G401 (cell line): Measurements from ENCODE around the gene KIF17. TPM values are rescaled to one million over a fixed set of nuclear protein-coding genes. Genes with fewer than 3 reads are reported as not detected.
"Not testable (repeated sequence)": the region's sequence is repeated elsewhere in the genome, so short reads cannot be mapped to it uniquely, and the experiment has no call there.

Source experiments
- DNase-seq: peaks from one replicate; pipeline ENCODE4 v3.0.0-alpha.2; 2015; ENCODE audit warnings: low spot score
- in situ Hi-C: cut with HindIII; loops from 2 replicates; pipeline ENCODE4 v1.10.0; 2016; ENCODE audit warnings: low sequenced_read_pairs, mixed read lengths
- total RNA-seq: library from RNA; depleted of rRNA; stranded (reverse); fragments of >200 nt; shearing (Covaris generic); gene quantifications from 2 replicates; pipeline ENCODE4 v1.2.3, GENCODE V29; 2014

KIF17 gene
- total RNA-seq, 1 experiment from 2014 or later, result 1.4 TPM

DNA sequence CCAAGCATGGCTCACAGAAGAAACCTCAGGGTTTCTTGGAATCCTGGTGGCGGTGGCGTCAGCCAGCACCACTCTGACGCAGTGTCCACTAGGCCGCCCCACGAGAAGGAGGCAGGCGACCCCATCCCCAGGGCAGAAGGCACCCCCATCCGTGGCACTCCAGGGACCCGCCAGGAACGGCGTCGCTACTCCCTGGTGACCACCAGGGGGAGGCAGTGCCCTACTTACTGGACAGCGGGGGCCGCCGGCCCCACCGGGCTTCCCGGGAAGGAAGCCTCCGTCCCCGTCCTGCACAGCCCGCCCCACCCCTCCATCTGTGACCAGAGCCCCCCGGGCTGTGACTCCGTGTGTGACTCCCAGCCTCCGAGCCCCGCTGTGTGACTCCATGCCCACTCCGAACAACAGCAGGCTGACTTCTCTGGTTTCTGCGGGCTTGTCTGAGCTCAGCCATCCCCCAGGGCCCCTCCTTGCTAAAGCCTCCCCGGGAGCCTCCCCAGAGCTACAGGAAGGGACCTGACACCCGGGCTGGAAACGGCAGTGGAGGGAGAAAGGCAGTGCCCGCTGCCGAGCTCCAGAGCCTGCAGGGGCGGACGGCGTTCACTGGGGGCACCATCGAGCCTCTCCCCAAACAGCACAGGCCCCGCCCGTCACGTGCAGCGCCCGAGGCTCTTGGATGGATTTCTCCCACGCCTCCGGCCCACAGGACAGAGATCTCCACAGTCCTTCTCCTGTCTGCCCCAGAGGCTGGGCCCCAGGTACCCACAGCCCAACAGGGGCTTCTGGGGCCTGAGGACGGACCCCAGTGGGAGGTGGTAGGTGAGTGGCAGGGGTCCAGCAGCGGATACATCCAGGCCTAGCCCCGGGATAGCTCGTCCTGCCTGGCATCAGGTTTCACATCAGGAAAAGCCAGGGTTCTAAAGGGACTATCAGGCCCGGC lies 21.1 kb downstream of the KIF17 start:
- DNase-seq, result peak; percentile 81
- in situ Hi-C loops, result no loop called here

DNA sequence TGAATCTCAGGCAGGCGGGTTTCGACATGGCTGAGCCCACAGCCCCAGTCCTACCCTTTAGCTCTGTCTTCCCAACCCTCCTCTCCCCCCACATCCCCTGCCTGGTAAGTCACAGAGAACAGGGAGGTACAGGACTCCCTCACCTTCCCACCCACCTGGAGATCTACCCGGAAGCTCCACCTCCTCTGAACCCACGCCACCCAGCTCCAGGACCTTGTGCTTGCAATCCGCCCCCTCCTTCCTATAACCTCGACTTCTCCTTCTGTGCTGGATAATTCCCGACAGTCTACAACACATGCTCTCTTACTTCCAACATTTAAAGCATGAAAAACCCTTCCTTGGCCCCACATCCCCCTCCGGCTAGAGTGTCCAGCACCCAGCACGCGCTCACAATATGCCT lies 22.3 kb downstream of the KIF17 start:
- DNase-seq, result no peak
- in situ Hi-C loops, result no loop called here

DNA sequence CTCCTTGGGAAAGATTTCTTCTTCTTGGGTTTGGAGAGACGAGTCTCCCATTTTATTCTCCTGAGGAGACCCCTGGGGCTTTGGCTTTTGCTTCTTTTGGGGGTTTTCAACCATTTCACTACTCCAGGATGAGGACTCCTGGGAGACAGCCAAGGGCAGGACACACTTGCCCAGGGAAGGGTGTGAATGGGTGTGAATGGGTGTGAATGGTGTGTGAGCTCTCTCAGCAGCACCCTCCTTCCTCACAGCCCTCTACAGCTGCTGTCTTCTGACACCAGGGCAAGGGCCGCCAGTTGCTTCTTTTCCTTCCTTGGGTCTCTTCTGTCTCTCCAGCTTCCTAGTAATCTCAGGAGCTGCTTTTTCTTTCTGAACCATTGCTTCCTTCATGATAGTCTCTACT lies 24.2 kb downstream of the KIF17 start:
- no peak for DNase-seq
- in situ Hi-C loops, result no loop called here

DNA sequence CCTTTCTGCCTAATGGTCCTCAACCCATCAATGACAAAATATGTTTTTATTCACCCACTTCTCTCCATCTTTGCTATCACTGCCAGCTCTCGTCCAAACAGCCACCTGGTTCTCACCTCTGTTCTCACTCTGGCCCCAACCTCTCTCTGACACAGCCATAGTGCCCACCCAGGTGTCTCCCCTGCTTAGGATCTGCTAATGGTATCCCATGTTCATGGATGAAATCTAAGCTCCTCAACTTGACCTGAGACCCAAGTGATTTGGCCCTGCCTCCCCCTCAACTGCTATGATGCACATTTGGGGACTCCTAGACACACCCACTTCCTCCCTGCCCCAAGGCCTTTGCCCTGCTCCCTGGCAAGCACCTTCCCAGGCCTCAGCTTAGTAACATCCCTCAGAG lies 25.9 kb downstream of the KIF17 start:
- in situ Hi-C loops, result no loop called here
- no peak for DNase-seq

DNA sequence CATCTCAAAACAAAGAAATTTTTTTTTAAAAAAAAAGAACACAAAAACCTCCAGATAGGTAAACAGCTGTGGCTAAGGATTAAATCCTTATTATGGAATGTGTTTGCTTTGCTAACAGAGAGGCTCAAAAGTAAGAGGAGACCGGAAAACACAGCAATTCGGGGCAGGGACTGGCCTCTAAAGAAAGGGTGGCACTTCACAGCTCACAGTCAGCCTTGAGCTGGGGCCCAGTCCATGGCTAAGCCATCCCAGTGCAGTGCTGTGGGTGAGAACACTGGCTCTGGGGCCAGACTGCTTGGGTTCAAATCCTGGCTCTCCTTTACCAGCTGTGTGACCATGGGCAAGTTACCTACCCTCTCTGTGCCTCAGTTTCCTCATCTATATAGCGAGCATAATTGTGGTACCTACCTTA lies 28.2 kb downstream of the KIF17 start:
- DNase-seq, result no peak
- in situ Hi-C loops, result no loop called here

DNA sequence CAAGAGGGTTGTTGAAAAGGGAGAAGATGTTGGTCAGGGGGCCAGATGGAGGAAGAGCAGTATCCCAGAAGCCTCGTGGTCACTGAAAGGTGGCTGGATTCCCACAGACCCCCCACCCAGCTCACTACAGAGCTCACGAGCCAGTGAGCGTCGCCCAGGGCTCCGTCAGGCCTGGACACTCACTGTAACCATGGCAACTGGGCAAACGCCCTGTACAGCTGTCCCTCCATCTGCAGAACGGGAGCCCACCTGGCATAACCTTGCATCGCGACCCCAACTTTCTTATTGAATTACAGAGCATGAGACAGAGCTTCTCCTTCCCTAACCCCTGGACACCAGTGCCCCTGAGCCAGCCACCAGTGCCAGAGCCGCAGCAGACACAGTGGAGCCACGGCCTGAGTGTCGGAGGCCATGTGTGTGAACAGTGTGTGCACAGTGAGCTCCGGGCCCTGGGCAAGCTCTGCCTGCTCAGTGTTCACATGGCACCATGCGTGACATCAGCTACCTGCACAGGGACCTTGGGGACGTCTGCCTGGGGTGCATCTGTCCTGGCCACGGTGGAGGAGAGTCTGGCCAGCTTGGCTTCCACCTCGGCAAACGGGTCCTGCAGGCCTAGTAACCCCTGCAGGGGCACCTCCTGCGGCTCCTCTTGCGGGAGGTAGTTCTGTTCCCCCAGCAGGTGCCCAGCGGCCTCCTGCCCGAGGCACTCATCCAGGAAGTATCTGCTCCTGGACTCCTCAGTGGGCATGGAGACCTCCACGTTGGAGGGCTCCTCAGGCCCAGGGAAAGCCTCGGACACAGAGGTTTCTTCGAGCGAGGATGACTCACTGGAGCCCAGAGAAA lies 30.7 kb downstream of the KIF17 start:
- DNase-seq, result no peak
- in situ Hi-C loops, result no loop called here

DNA sequence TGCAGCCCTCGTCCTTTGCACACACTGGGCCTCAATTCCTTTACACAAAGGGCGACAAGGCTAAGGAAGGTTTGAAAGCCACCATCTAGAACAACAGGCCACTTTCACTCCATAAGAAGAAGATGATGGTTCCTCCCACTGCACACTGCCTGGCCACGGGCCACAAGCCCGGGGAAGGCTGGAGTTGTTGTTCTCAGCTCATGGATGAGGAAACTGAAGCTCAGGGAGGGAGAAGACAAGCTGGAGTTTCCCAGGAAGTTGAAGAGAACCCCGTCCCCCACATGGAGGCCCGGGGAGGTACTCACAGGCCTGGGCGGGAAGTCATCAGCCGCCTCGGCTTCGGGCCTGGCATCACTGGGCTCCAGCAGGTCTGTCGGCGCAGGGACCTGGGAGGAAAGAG lies 32.1 kb downstream of the KIF17 start:
- DNase-seq, result no peak
- in situ Hi-C loops, result no loop called here

DNA sequence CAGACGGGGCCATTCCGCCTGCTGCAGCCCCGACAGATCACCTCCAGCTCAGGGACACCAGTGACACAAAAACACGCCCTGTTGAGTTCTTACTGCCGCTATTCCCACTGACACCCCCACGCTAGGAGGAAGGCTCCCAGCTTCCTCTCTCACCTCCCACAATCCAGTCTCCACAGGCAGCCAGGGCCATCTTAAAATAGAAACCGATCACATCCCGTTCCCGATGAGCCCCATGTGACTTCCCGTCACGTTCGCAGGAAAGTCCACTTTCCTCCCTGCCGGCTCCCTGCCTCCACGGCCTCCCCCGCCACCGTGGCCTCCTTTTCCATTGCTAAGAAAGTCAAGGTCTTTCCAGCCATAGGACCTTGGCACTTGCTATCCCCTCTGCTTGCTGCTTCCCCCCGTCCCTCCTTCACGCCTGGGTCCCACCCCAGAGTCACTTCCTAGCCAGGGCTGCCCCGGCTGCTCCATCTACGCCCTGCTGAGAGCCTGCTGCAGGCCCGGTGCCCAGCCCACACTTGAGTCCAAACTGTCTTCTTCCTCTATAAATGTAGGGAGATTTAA lies 32.6 kb downstream of the KIF17 start:
- DNase-seq, result no peak
- in situ Hi-C loops, result no loop called here

DNA sequence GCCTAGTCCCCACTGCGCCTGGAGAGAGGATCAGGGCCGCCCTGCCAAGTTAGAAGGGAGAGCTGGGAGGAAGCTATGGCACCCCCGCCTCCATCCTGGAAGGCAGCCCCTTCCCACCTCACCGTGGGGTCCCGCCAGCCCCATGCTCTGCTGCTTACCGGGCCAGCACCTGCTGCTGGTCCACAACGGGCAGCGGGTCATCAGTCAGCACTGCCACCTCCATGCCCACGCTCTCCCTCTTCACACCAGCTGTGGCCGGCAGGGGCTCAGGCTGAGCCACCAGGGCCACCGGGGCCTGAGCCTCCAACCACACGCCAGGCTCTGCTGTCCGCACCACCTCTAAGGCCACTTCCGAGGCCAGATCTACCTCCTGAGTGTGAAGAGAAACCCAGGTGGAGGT lies 33.2 kb downstream of the KIF17 start:
- DNase-seq, result no peak
- in situ Hi-C loops, result no loop called here

DNA sequence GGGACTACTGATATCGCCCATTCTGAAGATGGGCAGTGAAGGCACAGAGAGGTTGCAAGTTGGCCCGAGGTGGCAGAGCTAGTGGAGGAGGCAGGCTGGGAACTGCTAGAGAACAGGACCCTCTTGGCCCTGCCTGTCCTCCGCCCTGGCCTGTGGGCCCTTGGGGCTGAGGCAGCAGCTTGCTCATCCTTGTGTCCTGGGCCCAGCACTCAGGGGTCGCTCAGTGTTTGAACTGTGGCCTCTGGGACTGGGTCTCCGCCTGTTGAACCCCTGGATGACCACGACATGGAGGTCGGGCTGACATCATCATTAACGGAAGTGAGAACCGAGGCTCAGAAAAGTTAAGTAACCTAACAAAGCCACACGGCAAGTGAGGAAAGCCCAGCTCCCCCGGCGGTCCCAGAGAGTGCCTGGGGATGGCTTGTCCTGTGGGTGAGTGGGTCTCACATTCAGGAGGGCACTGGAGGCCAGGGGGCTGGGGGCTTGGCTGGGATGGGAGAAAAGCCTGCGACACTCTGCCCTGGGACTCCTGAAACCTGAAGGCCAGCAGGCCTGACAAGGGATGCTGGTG lies 33.7 kb downstream of the KIF17 start:
- in situ Hi-C loops, result no loop called here

DNA sequence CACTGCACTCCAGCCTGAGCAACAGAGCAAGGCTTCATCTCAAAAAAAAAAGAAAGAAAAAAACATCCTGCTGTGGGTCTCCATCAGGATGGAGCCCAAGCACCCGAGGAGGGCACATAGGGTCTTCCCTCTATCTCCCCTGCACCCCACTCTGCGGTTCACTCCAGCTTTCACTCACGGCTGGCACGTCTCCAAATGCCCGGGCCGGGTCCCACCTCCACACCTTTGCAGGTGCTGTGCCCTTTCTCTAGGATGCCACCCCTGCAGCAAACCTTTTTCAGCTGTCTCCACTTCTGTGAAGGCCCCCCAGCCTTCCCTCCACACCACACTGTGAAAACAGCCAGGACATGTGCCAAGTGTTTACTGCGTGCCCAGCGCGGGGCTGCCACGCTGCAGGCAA lies 34.2 kb downstream of the KIF17 start:
- no peak for DNase-seq
- in situ Hi-C loops, result no loop called here

More for the DNA sequence above, 33.7 kb downstream of the KIF17 start:
- no peak for DNase-seq

DNA sequence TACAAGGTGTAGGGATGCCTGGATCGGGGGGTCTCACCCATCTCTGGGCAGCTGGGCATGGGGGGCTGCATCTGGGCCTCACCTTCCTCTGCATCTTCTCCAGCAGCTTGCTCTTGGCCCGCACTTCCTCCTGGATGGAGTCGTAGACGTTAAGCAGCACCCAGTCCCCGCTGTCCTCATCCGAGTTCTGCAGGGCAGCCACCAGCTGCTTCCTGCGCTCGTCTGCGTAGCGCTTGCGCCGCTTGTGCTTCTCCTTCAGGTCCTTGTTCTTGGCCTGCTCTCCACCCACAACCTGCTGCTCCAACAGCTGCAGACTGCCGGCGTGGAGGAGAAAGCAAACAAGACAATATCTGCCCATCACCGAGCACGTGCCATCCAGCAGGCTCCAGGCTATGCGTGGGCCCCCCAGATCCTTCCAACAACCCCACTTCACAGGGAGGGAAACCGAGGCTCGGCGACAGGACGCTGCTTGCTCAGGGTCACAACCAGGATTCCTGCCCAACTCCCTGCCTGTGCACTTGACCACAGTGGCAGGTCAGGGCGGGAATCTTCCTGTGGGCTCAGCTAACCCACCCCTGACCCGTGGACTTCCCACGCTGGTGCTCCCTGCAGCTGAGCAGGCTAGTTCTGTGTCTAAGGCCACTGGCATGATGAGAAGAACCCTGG lies 35.1 kb downstream of the KIF17 start:
- in situ Hi-C loops, result no loop called here
- DNase-seq, result no peak

DNA sequence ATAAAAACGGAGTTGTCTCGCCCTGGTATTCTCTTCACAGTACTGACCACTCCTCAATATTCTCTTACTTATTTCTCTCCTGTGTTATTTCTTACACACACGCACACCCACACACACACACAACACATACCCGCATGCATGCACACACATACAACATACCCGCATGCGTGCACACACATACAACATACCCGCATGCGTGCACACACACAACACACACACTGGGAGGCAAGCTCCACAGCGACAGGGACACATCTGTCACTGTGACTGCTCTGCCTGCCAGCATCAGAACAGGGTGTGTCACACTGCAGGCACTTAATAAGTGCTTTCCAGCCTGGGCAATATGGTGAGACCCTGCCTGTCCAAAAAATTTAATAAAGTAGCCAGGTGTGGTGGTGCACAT lies 35.8 kb downstream of the KIF17 start:
- no peak for DNase-seq
- in situ Hi-C loops, result no loop called here

DNA sequence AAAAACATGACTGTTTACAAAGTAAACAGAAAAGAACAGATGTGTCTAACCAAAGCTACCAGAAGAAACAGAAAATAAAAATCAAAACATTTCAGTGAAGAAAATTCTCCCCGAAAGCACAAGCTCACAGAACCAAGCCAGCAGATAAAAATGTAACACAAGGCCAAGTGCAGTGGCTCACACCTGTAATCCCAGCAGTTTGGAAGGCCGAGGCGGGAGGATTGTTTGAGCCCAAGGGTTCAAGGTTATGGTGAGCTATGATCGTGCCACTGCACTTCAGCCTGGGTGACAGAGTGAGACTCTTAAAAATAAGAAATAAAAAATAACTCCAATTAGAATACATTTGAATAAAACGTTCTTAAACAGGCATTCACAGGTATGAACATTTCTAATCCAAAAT lies 37.5 kb downstream of the KIF17 start:
- in situ Hi-C loops, result no loop called here
- no peak for DNase-seq

DNA sequence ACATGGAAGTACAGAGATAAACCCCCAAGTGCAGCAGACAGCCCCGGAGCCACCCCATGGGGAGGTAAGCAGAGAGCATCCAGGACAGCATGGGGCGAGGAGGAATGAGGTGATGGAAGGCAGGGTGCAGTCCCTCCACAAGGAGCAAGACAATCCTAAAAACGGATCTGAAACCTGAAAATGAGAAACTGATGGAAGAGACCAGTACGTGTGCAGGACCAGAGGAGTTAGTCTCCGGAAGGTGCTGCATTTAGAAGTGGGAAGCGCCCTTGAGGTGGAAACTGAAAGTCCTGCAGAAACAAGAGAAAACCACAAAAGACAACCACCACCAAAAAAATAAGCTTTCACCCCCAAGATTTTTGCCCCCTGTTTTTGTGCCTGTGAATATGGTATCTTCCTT lies 39.2 kb downstream of the KIF17 start:
- in situ Hi-C loops, result no loop called here
- no peak for DNase-seq

DNA sequence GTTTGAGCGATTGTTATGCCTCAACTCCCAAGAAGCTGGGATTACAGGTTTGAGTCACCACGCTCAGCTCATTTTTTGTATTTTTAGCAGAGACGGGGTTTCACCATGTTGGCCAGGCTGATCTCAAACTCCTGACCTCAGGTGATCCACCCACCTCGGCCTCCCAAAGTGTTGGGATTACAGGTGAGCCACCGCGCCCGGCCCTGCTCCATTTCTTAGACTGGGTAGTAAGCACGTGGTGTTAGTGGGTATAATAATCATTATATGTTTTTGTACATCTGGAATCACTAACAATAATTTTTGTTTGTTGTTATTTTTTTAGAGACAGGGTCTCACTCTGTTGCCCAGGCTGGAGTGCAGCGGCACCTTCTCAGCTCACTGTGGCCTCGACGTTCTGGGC lies 44.2 kb downstream of the KIF17 start:
- in situ Hi-C loops, DNase-seq: not testable (repeated sequence)

DNA sequence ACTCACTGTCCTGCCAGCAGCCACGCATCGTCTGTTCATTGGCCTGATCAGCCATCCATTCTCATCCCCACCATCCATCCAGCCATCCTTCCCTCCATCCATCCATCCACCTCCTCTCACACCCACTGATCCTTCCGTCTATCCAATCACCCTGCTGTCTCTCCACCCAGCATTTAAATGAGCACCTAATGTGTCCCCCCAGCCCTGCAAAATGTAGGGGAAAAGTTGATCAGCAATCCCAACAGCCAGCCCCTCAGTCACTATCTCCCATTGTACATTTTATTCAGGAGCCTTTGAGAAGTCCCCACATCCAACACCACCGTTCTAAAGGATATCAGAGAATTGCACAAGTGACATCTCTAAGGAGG lies 45.6 kb downstream of the KIF17 start:
- no peak for DNase-seq
- in situ Hi-C loops, result no loop called here

DNA sequence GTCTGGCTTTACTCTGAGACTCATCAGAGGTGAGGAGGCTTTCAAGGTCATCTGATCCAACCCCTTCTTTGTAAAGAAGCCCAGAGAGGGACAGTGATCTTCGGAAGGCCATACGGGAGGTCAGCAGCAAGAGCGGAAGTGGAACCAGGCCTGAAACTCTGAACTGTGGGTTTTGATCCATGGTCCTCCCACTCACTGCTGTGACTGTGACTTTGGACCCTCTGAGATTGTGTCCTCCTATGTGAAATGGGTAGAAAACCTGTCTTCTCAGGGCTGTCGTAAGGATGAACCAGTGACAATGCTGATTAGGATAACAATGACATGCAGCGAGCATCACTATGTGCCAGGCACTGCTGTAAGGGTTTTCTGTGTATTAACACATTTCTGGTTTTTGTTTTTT lies 46.9 kb downstream of the KIF17 start:
- no peak for DNase-seq
- in situ Hi-C loops, result no loop called here

DNA sequence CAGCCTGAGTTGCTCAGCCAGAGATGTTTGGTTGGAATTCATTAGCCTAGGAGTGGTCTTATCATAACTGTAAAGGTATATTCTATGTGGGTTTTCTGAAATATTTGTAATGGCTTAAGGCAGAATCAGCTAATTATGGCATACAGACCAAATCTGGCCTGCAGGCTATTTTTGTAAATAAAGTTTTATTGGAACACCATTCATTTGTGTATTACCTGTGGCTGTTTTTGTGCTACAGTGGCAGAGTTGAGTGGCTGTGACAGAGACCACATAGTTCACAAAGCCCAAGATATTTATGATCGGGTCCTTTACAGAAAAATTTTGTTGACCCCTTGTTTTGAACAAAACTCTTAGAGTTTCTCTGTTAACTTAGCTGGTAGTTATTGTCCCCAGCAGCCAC lies 49.2 kb downstream of the KIF17 start:
- DNase-seq, result no peak
- in situ Hi-C loops, result no loop called here
